Skeletal muscle satellite cell (primary cell): ENCODE results near the gene ZNF324. TPM values are rescaled to one million over a fixed set of nuclear protein-coding genes. Genes with fewer than 3 reads are reported as not detected.
"Not testable (repeated sequence)": the region's sequence is repeated elsewhere in the genome, so short reads cannot be mapped to it uniquely, and the experiment has no call there.

ENCODE experiments used
- H3K27me3 ChIP-seq: 2 replicates; pipeline ENCODE4 v1.7.0; 2013; ENCODE audit warnings: low read length; ENCODE audit not compliant: control insufficient read depth, insufficient read depth
- H3K36me3 ChIP-seq: 2 replicates; pipeline ENCODE4 v1.7.0; 2013; ENCODE audit warnings: mild to moderate bottlenecking, control low read depth, low read length; ENCODE audit not compliant: insufficient read depth
- H3K4me1 ChIP-seq: 2 replicates; pipeline ENCODE4 v1.7.0; 2013; ENCODE audit warnings: low read length; ENCODE audit not compliant: control insufficient read depth, insufficient read depth
- H3K4me2 ChIP-seq: 2 replicates; pipeline ENCODE4 v1.7.0; 2013; ENCODE audit warnings: mild to moderate bottlenecking, low read length
- H3K4me3 ChIP-seq: 2 replicates; pipeline ENCODE4 v1.7.0; 2013; ENCODE audit warnings: low read length
- H3K9ac ChIP-seq: 2 replicates; pipeline ENCODE4 v1.7.0; 2013; ENCODE audit warnings: mild to moderate bottlenecking, low read depth, low read length, moderate library complexity
- H3K9me3 ChIP-seq: replicated peaks from 2 replicates; pipeline ENCODE4 v1.7.0; 2013; ENCODE audit warnings: mild to moderate bottlenecking, control low read depth, low read length
- total RNA-seq: library from RNA; depleted of rRNA; stranded (reverse); fragments of >200 nt; gene quantifications from 2 replicates; pipeline ENCODE4 v1.2.3, GENCODE V29; 2012; rRNA removed

The ZNF324 gene
- 16.0 and 16.2 TPM in 2 replicates for total RNA-seq

DNA sequence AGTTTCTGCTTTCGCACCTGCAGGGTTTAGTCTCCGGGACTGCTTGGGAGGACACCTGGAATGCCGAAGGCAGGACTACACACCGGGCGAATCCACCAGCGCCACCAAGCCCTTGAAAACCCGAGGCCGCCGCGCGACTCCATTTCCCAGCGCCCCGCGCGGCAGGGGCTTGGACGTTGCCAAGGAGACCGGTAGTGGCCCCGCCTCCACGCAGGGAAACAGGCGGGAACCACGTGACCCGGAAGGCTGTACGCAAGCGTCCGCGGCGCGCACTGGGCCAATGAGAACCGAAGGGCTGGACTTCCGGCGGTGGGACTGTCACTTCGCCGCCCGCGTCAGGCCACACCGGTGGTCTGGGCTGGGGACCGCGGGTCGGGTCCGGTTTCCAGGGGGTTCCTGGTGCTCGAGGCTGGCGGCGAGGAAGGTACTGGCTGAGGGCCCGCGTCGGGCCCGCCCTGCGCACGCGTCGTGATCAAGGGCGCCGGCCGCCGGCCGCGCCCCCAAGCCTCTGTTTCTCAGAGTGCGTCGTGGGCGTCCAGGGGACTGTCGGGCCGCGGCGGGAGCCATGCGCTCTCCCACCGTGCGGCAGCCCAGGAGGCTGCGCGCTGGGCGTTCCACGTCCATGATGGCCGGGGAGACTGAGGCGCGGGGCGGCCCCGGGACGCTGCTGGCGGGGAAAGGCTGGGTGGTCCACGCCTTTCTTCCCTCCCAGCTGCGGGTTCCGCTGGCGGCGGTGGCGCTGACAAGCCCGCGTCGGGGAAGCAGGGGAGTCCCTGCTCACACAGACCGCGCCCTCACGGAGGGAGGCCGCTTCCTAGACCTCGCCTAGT lies at the start of gene ZNF324:
ZNF324 (plus strand) TSS at position 321 of the 830 bp plus-strand sequence. CDS start 2,106 bp downstream, outside the sequence.
- H3K4me3 ChIP-seq, result peak within 1 kb of the TSS; percentile 100
- H3K9me3 ChIP-seq, result no peaks in the 10 kb centered on the region
- peaks cover 13% of the 10 kb centered on the region for H3K4me1 ChIP-seq
- H3K36me3 ChIP-seq, result peaks cover 11% of the 10 kb centered on the region
- H3K9ac ChIP-seq, result peak within 1 kb of the TSS; percentile 95
- peak within 1 kb of the TSS; percentile 100 for H3K4me2 ChIP-seq
- no peaks in the 10 kb centered on the region for H3K27me3 ChIP-seq

- Histone ChIP-seq H3K9ac (no peak overlapping the region), H3K4me3 (no peak overlapping the region), H3K36me3 (peaks cover 37% of the 10 kb centered on the region), H3K9me3 (peaks cover 53% of the 10 kb centered on the region), H3K4me1 (no peaks in the 10 kb centered on the region), H3K27me3 (no peaks in the 10 kb centered on the region), H3K4me2 (no peak overlapping the region)
Measured at GRCh38 chr19:58428617-58429016, 38.3 kb upstream of the ZNF324 start.

GRCh38 chr19:58429745-58430144 lies 37.1 kb upstream of the ZNF324 start:
- peaks cover 64% of the 10 kb centered on the region for H3K9me3 ChIP-seq
- no peak overlapping the region for H3K4me3 ChIP-seq
- no peaks in the 10 kb centered on the region for H3K4me1 ChIP-seq
- H3K9ac ChIP-seq, result no peak overlapping the region
- peaks cover 49% of the 10 kb centered on the region for H3K36me3 ChIP-seq
- no peak overlapping the region for H3K4me2 ChIP-seq
- no peaks in the 10 kb centered on the region for H3K27me3 ChIP-seq

GRCh38 chr19:58434217-58434616 lies 32.7 kb upstream of the ZNF324 start:
- Histone ChIP-seq H3K4me2 (no peak overlapping the region), H3K4me3 (no peak overlapping the region), H3K4me1 (peaks cover 1% of the 10 kb centered on the region), H3K27me3 (no peaks in the 10 kb centered on the region), H3K36me3 (peaks cover 80% of the 10 kb centered on the region), H3K9me3 (peaks cover 63% of the 10 kb centered on the region), H3K9ac (no peak overlapping the region)

GRCh38 chr19:58439576-58440554 lies 27.0 kb upstream of the ZNF324 start, which contains the start of gene ZNF132:
TSS of gene ZNF132 (minus strand) at chr19:58440153. CDS start at chr19:58439821, 332 bp downstream.
- Histone ChIP-seq H3K9me3 (peaks cover 11% of the 10 kb centered on the region), H3K36me3 (peaks cover 30% of the 10 kb centered on the region), H3K4me3 (peak within 1 kb of the TSS; percentile 84), H3K27me3 (no peaks in the 10 kb centered on the region), H3K4me1 (peaks cover 14% of the 10 kb centered on the region), H3K9ac (peak within 1 kb of the TSS; percentile 88), H3K4me2 (peak within 1 kb of the TSS; percentile 91)

- Histone ChIP-seq H3K27me3 (no peaks in the 10 kb centered on the region), H3K4me1 (peaks cover 14% of the 10 kb centered on the region), H3K9me3 (peaks cover 6% of the 10 kb centered on the region), H3K4me3 (peak overlapping the region; percentile 84), H3K4me2 (peak overlapping the region; percentile 91), H3K36me3 (peaks cover 23% of the 10 kb centered on the region), H3K9ac (peak overlapping the region; percentile 63)
Measured at GRCh38 chr19:58440556-58440955, 26.3 kb upstream of the ZNF324 start.

DNA sequence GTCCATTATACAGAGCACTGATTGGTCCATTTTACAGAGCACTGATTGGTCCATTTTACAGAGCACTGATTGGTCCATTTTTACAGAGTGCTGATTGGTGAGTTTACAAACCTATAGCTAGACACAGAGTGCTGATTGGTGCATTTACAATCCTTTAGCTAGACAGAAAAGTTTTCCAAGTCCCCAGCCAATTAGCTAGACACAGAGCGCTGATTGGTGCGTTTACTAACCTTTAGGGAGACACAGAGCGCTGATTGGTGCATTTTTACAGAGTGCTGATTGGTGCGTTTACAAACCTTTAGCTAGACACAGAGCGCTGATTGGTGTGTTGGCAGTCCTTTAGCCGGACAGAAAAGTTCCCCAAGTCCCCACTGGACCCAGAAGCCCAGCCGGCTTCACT lies 23.9 kb upstream of the ZNF324 start:
- H3K4me2 ChIP-seq, H3K27me3 ChIP-seq, H3K9ac ChIP-seq, H3K9me3 ChIP-seq, H3K36me3 ChIP-seq, H3K4me3 ChIP-seq: not testable (repeated sequence)
- peaks cover 14% of the 10 kb centered on the region for H3K4me1 ChIP-seq

- not testable (repeated sequence) for H3K27me3 ChIP-seq, H3K36me3 ChIP-seq, H3K4me2 ChIP-seq, H3K9ac ChIP-seq, H3K4me1 ChIP-seq, H3K4me3 ChIP-seq, H3K9me3 ChIP-seq
Measured at GRCh38 chr19:58448860-58449259, 18.0 kb upstream of the ZNF324 start.

- not testable (repeated sequence) for H3K36me3 ChIP-seq, H3K9me3 ChIP-seq, H3K9ac ChIP-seq, H3K4me3 ChIP-seq, H3K4me1 ChIP-seq, H3K27me3 ChIP-seq, H3K4me2 ChIP-seq
Measured at GRCh38 chr19:58449980-58450379, 16.9 kb upstream of the ZNF324 start.

- H3K27me3 ChIP-seq, result no peaks in the 10 kb centered on the region
- no peaks in the 10 kb centered on the region for H3K9me3 ChIP-seq
- H3K4me2 ChIP-seq, result peak overlapping the region; percentile 91
- no peaks in the 10 kb centered on the region for H3K36me3 ChIP-seq
- peak overlapping the region; percentile 79 for H3K9ac ChIP-seq
- H3K4me3 ChIP-seq, result peak overlapping the region; percentile 92
- peaks cover 5% of the 10 kb centered on the region for H3K4me1 ChIP-seq
Measured at GRCh38 chr19:58450856-58451357, 16.0 kb upstream of the ZNF324 start.
